Measurements from ENCODE around the gene RBM47. TPM values are rescaled to one million over a fixed set of nuclear protein-coding genes. Genes with fewer than 3 reads are reported as not detected.

The RBM47 gene
- total RNA-seq, 1 experiment from 2014 or later, result 70.3 TPM

GRCh38 chr4:40412388-40412787, 217.3 kb downstream of the RBM47 start:
- Histone ChIP-seq H2AFZ (ENCODE audit: low read length) (no peak overlapping the region), H3K56ac (ENCODE audit: insufficient read length, low read depth, low read length) (no peak overlapping the region), H2BK20ac (ENCODE audit: low read depth, low read length, poor library complexity, severe bottlenecking) (no peak overlapping the region), H2BK120ac (ENCODE audit: low read depth, low read length, poor library complexity, severe bottlenecking) (no peak overlapping the region), H2AK5ac (ENCODE audit: insufficient read length, low read length) (no peak overlapping the region), H3K79me2 (ENCODE audit: insufficient read depth, low read length) (no peaks in the 10 kb centered on the region), H2BK12ac (ENCODE audit: insufficient read length, low read depth, low read length) (no peak overlapping the region), H4K5ac (ENCODE audit: insufficient read length, low read depth, low read length) (no peak overlapping the region), H4K8ac (replicated peaks; ENCODE audit: insufficient read length, low read depth, low read length) (no peak overlapping the region), H3K14ac (ENCODE audit: insufficient read depth, low read length) (no peak overlapping the region), H3K27me3 (ENCODE audit: insufficient read depth, low read length) (no peaks in the 10 kb centered on the region), H3K79me1 (ENCODE audit: insufficient read depth, low read depth, low read length, poor library complexity, severe bottlenecking) (no peaks in the 10 kb centered on the region), H4K20me1 (ENCODE audit: control insufficient read depth, insufficient read depth, insufficient read length) (no peaks in the 10 kb centered on the region), H3T11ph (ENCODE audit: low read length) (no peak overlapping the region), H3K23me2 (ENCODE audit: insufficient read length, low read depth, low read length, poor library complexity, severe bottlenecking) (no peaks in the 10 kb centered on the region), H3K18ac (ENCODE audit: insufficient read length, low read depth, low read length) (no peak overlapping the region), H4K91ac (ENCODE audit: insufficient read length, low read depth, low read length) (no peak overlapping the region), H3K23ac (ENCODE audit: insufficient read length, low read depth, low read length) (no peak overlapping the region), H3K4ac (ENCODE audit: low read depth, low read length) (no peak overlapping the region), H3K4me2 (ENCODE audit: insufficient read depth, insufficient read length, low read length) (no peak overlapping the region), H2BK15ac (ENCODE audit: low read depth, low read length) (no peak overlapping the region), H3K9ac (ENCODE audit: extremely low read depth, insufficient read length, low read length) (no peak overlapping the region), H3K27ac (ENCODE audit: insufficient read length, low read depth, low read length) (no peak overlapping the region), H3K9me3 (ENCODE audit: control insufficient read depth, low read depth, low read length) (peaks cover 3% of the 10 kb centered on the region), H3K4me1 (ENCODE audit: insufficient read depth, low read length) (no peaks in the 10 kb centered on the region), H2BK5ac (ENCODE audit: insufficient read length, low read length) (no peak overlapping the region)
- Mint-ChIP-seq H3K4me3 (no peak overlapping the region), H3K27ac (no peak overlapping the region), H3K36me3 (ENCODE audit: insufficient read depth in 1 of 3, low read depth in 3 of 3) (peaks cover 5 to 6% (median 5%) of the 10 kb centered on the region in 3 experiments), H3K27me3 (ENCODE audit: low read depth) (no peaks in the 10 kb centered on the region), H3K4me1 (no peaks in the 10 kb centered on the region), H3K9me3 (peaks cover 5% of the 10 kb centered on the region in 2 experiments)
- no peak for DNase-seq
- no peak for TF ChIP-seq CTCF (conservative IDR thresholded peaks at IDR 0.05)
- WGBS (ENCODE audit: extremely low coverage, insufficient read length, low lambda C conversion rate), result no CpG with 5 or more reads among the region's 1 CpG

Measured in H9 (cell line).